ENCODE data around the gene TFCP2. TPM values are rescaled to one million over a fixed set of nuclear protein-coding genes. Genes with fewer than 3 reads are reported as not detected.
"Not testable (repeated sequence)": the region's sequence is repeated elsewhere in the genome, so short reads cannot be mapped to it uniquely, and the experiment has no call there.

Gene TFCP2, protein sequence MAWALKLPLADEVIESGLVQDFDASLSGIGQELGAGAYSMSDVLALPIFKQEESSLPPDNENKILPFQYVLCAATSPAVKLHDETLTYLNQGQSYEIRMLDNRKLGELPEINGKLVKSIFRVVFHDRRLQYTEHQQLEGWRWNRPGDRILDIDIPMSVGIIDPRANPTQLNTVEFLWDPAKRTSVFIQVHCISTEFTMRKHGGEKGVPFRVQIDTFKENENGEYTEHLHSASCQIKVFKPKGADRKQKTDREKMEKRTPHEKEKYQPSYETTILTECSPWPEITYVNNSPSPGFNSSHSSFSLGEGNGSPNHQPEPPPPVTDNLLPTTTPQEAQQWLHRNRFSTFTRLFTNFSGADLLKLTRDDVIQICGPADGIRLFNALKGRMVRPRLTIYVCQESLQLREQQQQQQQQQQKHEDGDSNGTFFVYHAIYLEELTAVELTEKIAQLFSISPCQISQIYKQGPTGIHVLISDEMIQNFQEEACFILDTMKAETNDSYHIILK
- total RNA-seq (10 to 100 TPM; 26.8 to 31.8 (median 30.0) TPM), total RNA-seq (13.9 to 51.7 (median 23.6) reads per million in 29 experiments)
- total RNA-seq (2013), result 25.8 TPM

DNA sequence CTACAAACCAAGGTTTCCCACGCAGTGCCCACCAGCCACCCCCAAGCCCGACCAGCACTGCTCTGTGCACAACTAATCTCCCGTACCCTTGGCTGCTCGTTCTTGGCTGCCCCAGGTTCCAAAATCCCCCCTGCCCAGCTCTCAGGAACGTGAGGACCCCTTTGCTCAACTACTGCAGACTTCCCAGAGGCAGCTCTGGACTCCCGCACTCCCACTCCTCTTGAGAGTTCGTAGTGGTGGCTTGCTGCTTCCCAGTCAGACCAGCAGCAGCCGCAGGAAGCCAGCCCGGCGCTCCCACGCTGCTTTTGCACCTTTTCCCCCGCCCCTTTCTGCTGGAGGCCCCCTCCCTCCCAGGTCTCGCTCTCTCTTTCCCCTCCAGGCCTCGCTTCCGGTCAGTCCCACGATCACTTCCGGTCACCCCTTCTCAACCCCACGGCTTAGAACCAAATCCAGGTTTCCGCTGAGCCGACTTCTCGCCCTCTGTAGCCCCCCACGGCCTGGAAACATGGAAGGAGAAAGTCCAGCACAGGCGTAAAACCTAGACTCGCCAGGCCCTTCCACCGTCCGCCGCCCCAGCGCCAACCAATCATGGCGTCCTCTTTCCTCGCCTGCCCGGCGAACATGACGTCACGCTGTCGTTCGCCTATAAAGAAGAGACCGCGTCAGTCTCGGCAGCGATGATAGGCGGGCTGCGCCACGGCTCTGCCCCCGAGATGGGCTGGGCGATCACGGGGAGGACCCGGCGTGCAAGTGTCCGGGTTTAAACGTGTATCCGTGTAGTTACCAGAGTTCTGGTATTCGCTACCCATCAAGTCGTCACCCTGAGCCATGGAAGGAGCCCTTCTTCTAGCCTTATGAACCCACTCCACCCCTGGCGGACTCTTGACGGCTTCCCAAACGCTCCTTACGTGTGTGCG lies at the start of gene TFCP2:
Gene TFCP2, minus strand, starts transcription at position 621 of the 917 bp plus-strand sequence. CDS start 713 bp downstream, outside the sequence.
- Mint-ChIP-seq H3K36me3 (peaks cover 4% of the 10 kb centered on the region), H3K4me3 (peak within 1 kb of the TSS in 2 of 3 donors; percentile 69 to 80), H3K27me3 (no peaks in the 10 kb centered on the region), H3K9me3 (no peaks in the 10 kb centered on the region), H3K27ac (peak within 1 kb of the TSS; percentile 78 to 81), H3K4me1 (peaks cover 7 to 14% (median 14%) of the 10 kb centered on the region in 3 donors)
- ATAC-seq (replicated peaks in 1 of 4), result peak; percentile 99
- POLR2A ChIA-PET, result interaction anchor here in 1 of 2 donors (0.6 kb wide), 1 partner anchor 90 kb away, joined by 6 read pairs; the partner anchor contains the start of gene CSRNP2
- DNase-seq, result peak; percentile 78 to 97 (median 93)
- peak within 1 kb of the TSS; percentile 79 to 84 for H3K4me3 ChIP-seq (ENCODE audit: control insufficient read depth in 1 of 2, extremely low read depth in 1 of 2, low read length in 1 of 2)
- CTCF ChIA-PET, result interaction anchor here in 1 of 2 donors (0.6 to 1.4 kb wide), 3 partner anchors 45 to 71 kb away, joined by 3 to 15 read pairs (median 4); partner anchors contain the start of gene POU6F1
- peaks cover 15 to 33% of the 10 kb centered on the region in 2 experiments for H3K4me1 ChIP-seq (ENCODE audit: control insufficient read depth in 1 of 2, extremely low read depth in 1 of 2, insufficient read depth in 2 of 2, low read length in 2 of 2)
- H3K36me3 ChIP-seq (ENCODE audit: control insufficient read depth in 2 of 2, extremely low read depth in 1 of 2, insufficient read depth in 1 of 2, low read length in 1 of 2), result no peaks in the 10 kb centered on the region
- no peaks in the 10 kb centered on the region for H3K27me3 ChIP-seq (replicated peaks in 1 of 2; ENCODE audit: control insufficient read depth in 2 of 2, extremely low read depth in 1 of 2, insufficient read depth in 2 of 2, low read length in 1 of 2)
- H3K9me3 ChIP-seq, result no peaks in the 10 kb centered on the region
- WGBS (ENCODE audit: insufficient coverage), result under 1% methylated on average over 57 of the region's 58 CpGs
- peak within 1 kb of the TSS; percentile 91 for H3K27ac ChIP-seq (ENCODE audit: low read length)

DNA sequence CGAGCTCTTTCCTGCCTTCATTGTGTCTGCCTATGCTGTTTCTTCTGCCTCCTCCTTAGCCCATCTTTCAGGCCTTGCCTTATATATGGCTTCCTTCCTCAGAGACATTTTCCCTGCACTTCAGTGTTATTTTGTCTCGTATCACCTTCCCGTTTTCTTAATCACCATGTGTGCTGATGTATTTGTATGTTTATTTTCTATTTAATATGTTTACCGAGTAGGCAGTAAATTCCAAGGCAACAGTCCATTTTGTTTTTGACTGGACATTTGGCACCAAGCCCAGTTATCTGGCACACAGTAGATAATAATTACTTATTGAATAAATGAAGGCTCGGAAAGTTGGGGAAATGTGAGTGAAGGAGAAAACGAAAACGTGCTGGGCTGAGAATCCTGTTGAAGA lies 49.5 kb upstream of the TFCP2 start:
- no peaks in the 10 kb centered on the region for H3K9me3 Mint-ChIP-seq
- Histone ChIP-seq H3K27me3 (replicated peaks in 1 of 2; ENCODE audit: control insufficient read depth in 2 of 2, extremely low read depth in 1 of 2, insufficient read depth in 2 of 2, low read length in 1 of 2) (no peaks in the 10 kb centered on the region), H3K36me3 (ENCODE audit: control insufficient read depth in 2 of 2, extremely low read depth in 1 of 2, insufficient read depth in 1 of 2, low read length in 1 of 2) (no peaks in the 10 kb centered on the region), H3K4me3 (ENCODE audit: control insufficient read depth in 1 of 2, extremely low read depth in 1 of 2, low read length in 1 of 2) (no peak overlapping the region), H3K9me3 (no peaks in the 10 kb centered on the region), H3K27ac (ENCODE audit: low read length) (no peak overlapping the region), H3K4me1 (ENCODE audit: control insufficient read depth in 1 of 2, extremely low read depth in 1 of 2, insufficient read depth in 2 of 2, low read length in 2 of 2) (peaks cover 5 to 10% of the 10 kb centered on the region in 2 experiments)
- CTCF ChIA-PET, result interaction anchor here in 1 of 2 donors (0.7 kb wide), 1 partner anchor 18 kb away, joined by 3 read pairs; no protein-coding TSS in a partner anchor
- ATAC-seq (replicated peaks in 1 of 4), result no peak
- H3K27ac Mint-ChIP-seq, result peak overlapping the region; percentile 32 to 56
- H3K4me1 Mint-ChIP-seq, result peaks cover 15 to 20% (median 19%) of the 10 kb centered on the region in 3 donors
- H3K27me3 Mint-ChIP-seq, result no peaks in the 10 kb centered on the region
- DNase-seq, result no peak
- no peak overlapping the region for H3K4me3 Mint-ChIP-seq
- POLR2A ChIA-PET, result no interaction called here
- 92% methylated on average over 2 of the region's 7 CpGs for WGBS (ENCODE audit: insufficient coverage)
- H3K36me3 Mint-ChIP-seq, result no peaks in the 10 kb centered on the region

DNA sequence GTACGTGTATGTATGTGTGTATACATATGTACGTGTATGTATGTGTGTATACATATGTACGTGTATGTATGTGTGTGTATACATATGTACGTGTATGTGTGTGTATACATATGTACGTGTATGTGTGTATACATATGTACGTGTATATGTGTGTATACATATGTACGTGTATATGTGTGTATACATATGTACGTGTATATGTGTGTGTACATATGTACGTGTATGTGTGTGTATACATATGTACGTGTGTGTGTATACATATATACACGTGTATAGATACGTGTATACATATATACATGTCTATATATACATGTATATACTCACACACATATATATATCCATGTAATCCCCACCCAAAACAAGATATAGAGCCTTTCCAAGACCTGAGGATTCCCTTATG lies 46.9 kb upstream of the TFCP2 start:
- DNase-seq; H3K27me3 Mint-ChIP-seq; H3K27ac ChIP-seq (ENCODE audit: low read length); H3K4me3 ChIP-seq (ENCODE audit: control insufficient read depth in 1 of 2, extremely low read depth in 1 of 2, low read length in 1 of 2); POLR2A ChIA-PET; H3K27me3 ChIP-seq (replicated peaks in 1 of 2; ENCODE audit: control insufficient read depth in 2 of 2, extremely low read depth in 1 of 2, insufficient read depth in 2 of 2, low read length in 1 of 2); H3K27ac Mint-ChIP-seq; H3K9me3 Mint-ChIP-seq; ATAC-seq (replicated peaks in 1 of 4); H3K36me3 Mint-ChIP-seq; H3K36me3 ChIP-seq (ENCODE audit: control insufficient read depth in 2 of 2, extremely low read depth in 1 of 2, insufficient read depth in 1 of 2, low read length in 1 of 2); H3K9me3 ChIP-seq: not testable (repeated sequence)
- H3K4me1 Mint-ChIP-seq, result peaks cover 21 to 27% (median 26%) of the 10 kb centered on the region in 3 donors
- H3K4me3 Mint-ChIP-seq, result peak overlapping the region in 1 of 3 donors; percentile 90
- peaks cover 5 to 18% of the 10 kb centered on the region in 2 experiments for H3K4me1 ChIP-seq (ENCODE audit: control insufficient read depth in 1 of 2, extremely low read depth in 1 of 2, insufficient read depth in 2 of 2, low read length in 2 of 2)
- WGBS (ENCODE audit: insufficient coverage), result 93% methylated on average over 5 of the region's 12 CpGs
- CTCF ChIA-PET, result interaction anchor here in 1 of 2 donors (0.9 kb wide), 1 partner anchor 394 kb away, joined by 4 read pairs; no protein-coding TSS in a partner anchor

DNA sequence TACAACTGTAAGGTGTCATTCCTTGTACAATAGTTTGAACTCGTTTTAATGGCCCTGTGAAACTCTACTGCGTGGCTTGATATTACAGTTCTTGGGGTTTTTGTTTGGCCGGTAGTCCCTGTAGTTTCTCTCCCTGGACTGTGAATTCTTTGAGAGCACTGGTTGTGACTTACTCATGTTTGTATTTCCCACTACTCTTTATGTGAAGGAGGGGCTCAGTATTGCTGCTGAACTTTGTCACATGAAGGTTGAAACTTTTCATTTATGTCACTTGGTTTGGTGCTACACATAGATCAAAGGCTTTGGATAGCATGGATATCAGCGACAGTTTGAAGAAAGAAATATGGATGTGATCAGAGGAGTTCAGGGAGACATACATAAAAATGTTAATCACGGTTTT lies 46.4 kb upstream of the TFCP2 start:
- no peaks in the 10 kb centered on the region for H3K27me3 ChIP-seq (replicated peaks in 1 of 2; ENCODE audit: control insufficient read depth in 2 of 2, extremely low read depth in 1 of 2, insufficient read depth in 2 of 2, low read length in 1 of 2)
- DNase-seq, result no peak
- Mint-ChIP-seq H3K27ac (peak overlapping the region; percentile 96 to 97), H3K4me3 (peak overlapping the region; percentile 90 to 92 (median 91)), H3K36me3 (peaks cover 5% of the 10 kb centered on the region), H3K9me3 (no peaks in the 10 kb centered on the region), H3K4me1 (peaks cover 25 to 28% (median 26%) of the 10 kb centered on the region in 3 donors), H3K27me3 (no peaks in the 10 kb centered on the region)
- ChIA-PET POLR2A (interaction anchor here in 1 of 2 donors (2.2 kb wide), 1 partner anchor 19 kb away, joined by 22 read pairs; the partner anchor contains the start of gene DAZAP2), CTCF (interaction anchor here in 1 of 2 donors (0.6 kb wide), 1 partner anchor 997 kb away, joined by 3 read pairs; no protein-coding TSS in a partner anchor)
- H3K4me1 ChIP-seq (ENCODE audit: control insufficient read depth in 1 of 2, extremely low read depth in 1 of 2, insufficient read depth in 2 of 2, low read length in 2 of 2), result peaks cover 5 to 18% of the 10 kb centered on the region in 2 experiments
- no peak for ATAC-seq (replicated peaks in 1 of 4)
- H3K36me3 ChIP-seq (ENCODE audit: control insufficient read depth in 2 of 2, extremely low read depth in 1 of 2, insufficient read depth in 1 of 2, low read length in 1 of 2), result no peaks in the 10 kb centered on the region
- H3K9me3 ChIP-seq, result no peaks in the 10 kb centered on the region
- 80% methylated on average over 2 of the region's 5 CpGs for WGBS (ENCODE audit: insufficient coverage)
- H3K27ac ChIP-seq (ENCODE audit: low read length), result peak overlapping the region; percentile 91
- no peak overlapping the region for H3K4me3 ChIP-seq (ENCODE audit: control insufficient read depth in 1 of 2, extremely low read depth in 1 of 2, low read length in 1 of 2)

DNA sequence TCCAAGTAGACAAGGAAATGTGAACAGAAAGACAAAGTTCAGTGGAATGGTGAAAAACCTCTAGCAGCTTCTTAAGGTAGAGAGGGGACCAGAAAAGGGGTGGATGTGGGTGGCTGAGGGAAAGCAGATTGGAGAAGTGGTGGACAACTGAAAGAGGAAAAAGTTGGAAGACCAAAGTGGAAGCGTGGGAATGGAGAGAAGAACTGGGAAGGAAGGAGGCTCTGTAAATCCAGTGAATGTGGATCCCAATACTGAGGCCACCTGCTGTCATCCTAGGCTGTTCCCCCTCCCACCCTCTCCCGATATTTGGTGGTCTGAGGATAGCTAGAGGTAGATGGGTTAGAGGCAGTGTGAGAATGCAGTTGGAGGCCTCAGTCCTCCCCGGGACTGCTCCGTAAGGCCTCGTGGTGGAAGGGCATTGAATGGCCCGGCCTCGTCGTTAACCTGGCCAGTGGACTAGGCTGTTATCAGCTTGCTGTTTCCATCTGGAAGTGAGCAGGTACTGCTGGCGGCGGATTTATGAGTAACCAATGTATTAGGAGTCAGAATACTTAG lies 45.7 kb upstream of the TFCP2 start:
- H3K4me3 Mint-ChIP-seq, result peak overlapping the region; percentile 90 to 92 (median 91)
- H3K27me3 Mint-ChIP-seq, result no peaks in the 10 kb centered on the region
- H3K36me3 ChIP-seq (ENCODE audit: control insufficient read depth in 2 of 2, extremely low read depth in 1 of 2, insufficient read depth in 1 of 2, low read length in 1 of 2), result no peaks in the 10 kb centered on the region
- H3K4me3 ChIP-seq (ENCODE audit: control insufficient read depth in 1 of 2, extremely low read depth in 1 of 2, low read length in 1 of 2), result peak overlapping the region; percentile 88 to 90
- peak overlapping the region; percentile 91 for H3K27ac ChIP-seq (ENCODE audit: low read length)
- H3K4me1 Mint-ChIP-seq, result peaks cover 26 to 31% (median 28%) of the 10 kb centered on the region in 3 donors
- peaks cover 5 to 18% of the 10 kb centered on the region in 2 experiments for H3K4me1 ChIP-seq (ENCODE audit: control insufficient read depth in 1 of 2, extremely low read depth in 1 of 2, insufficient read depth in 2 of 2, low read length in 2 of 2)
- H3K27me3 ChIP-seq (replicated peaks in 1 of 2; ENCODE audit: control insufficient read depth in 2 of 2, extremely low read depth in 1 of 2, insufficient read depth in 2 of 2, low read length in 1 of 2), result no peaks in the 10 kb centered on the region
- H3K9me3 Mint-ChIP-seq, result no peaks in the 10 kb centered on the region
- H3K27ac Mint-ChIP-seq, result peak overlapping the region; percentile 96 to 97
- DNase-seq (no peak), ATAC-seq (replicated peaks in 1 of 4) (no peak)
- peaks cover 7% of the 10 kb centered on the region for H3K36me3 Mint-ChIP-seq
- H3K9me3 ChIP-seq, result no peaks in the 10 kb centered on the region
- WGBS (ENCODE audit: insufficient coverage), result 96% methylated on average over 4 of the region's 10 CpGs
- ChIA-PET CTCF (interaction anchor here in 1 of 2 donors (0.6 to 1.7 kb wide), 9 partner anchors 20 to 996 kb away, joined by 3 to 27 read pairs (median 6); partner anchors contain the start of gene DAZAP2), POLR2A (interaction anchor here (0.7 to 2.2 kb wide), 5 partner anchors 16 to 454 kb away, joined by 3 to 22 read pairs (median 5); partner anchors contain the start of gene DAZAP2 (in 1 of the 2))
